GM18526 (cell line): Measurements from ENCODE around the gene TSEN2.

ENCODE experiments used
- POLR2A ChIP-seq: IDR thresholded peaks from 3 replicates; pipeline ENCODE4 v1.6.1; 2011; ENCODE audit not compliant: insufficient read length; ENCODE audit errors: extremely low read depth

Gene TSEN2

GRCh38 chr3:12574661-12575060 lies 90.4 kb downstream of the TSEN2 start:
- no peak for TF ChIP-seq POLR2A

- no peak for TF ChIP-seq POLR2A
Observed at GRCh38 chr3:12577379-12577778, 93.1 kb downstream of the TSEN2 start.

- TF ChIP-seq POLR2A: no peak
Observed at GRCh38 chr3:12578742-12579141, 94.5 kb downstream of the TSEN2 start.

- TF ChIP-seq POLR2A: no peak
Observed at GRCh38 chr3:12579456-12579855, 95.2 kb downstream of the TSEN2 start.

GRCh38 chr3:12579905-12580304 lies 95.6 kb downstream of the TSEN2 start:
- TF ChIP-seq POLR2A: no peak

GRCh38 chr3:12582730-12583129 lies 98.5 kb downstream of the TSEN2 start:
- TF ChIP-seq POLR2A: no peak
